Limb (tissue), 2 donors: Measurements from ENCODE around the gene TFEB.

ENCODE experiments used
- DNase-seq, 2 donors: peaks; one replicate each; pipeline ENCODE4 v3.0.0-alpha.2; 2016; ENCODE audit errors: extremely low spot score in 2 of 2

Gene TFEB

GRCh38 chr6:41739041-41739440, 3.6 kb upstream of the TFEB start:
- peak in 1 of 2 donors; percentile 18 for DNase-seq

- no peak for DNase-seq
Observed at GRCh38 chr6:41737591-41738130, 2.3 kb upstream of the TFEB start.

- peak in 1 of 2 donors; percentile 20 for DNase-seq
Observed at GRCh38 chr6:41736800-41737555, 1.6 kb upstream of the TFEB start.

- no peak for DNase-seq
Observed at GRCh38 chr6:41736186-41736733, 852 bp upstream of the TFEB start.

GRCh38 chr6:41734666-41735426, 562 bp downstream of the TFEB start:
- peak; percentile 76 to 88 for DNase-seq

GRCh38 chr6:41733707-41734665, 1.4 kb downstream of the TFEB start:
- peak; percentile 75 to 85 for DNase-seq

- DNase-seq = no peak
Observed at GRCh38 chr6:41733360-41733706, 2.1 kb downstream of the TFEB start.

- peak in 1 of 2 donors; percentile 32 for DNase-seq
Observed at GRCh38 chr6:41732591-41733359, 2.6 kb downstream of the TFEB start.

- DNase-seq = no peak
Observed at GRCh38 chr6:41732149-41732548, 3.3 kb downstream of the TFEB start.

- peak in 1 of 2 donors; percentile 12 for DNase-seq
Observed at GRCh38 chr6:41731561-41732086, 3.8 kb downstream of the TFEB start.

- peak in 1 of 2 donors; percentile 12 for DNase-seq
Observed at GRCh38 chr6:41730531-41731436, 4.6 kb downstream of the TFEB start.

GRCh38 chr6:41729624-41730023, 5.8 kb downstream of the TFEB start:
- peak in 1 of 2 donors; percentile 21 for DNase-seq

GRCh38 chr6:41728954-41729353, 6.5 kb downstream of the TFEB start:
- no peak for DNase-seq

GRCh38 chr6:41728073-41728936, 7.1 kb downstream of the TFEB start:
- DNase-seq = no peak

- no peak for DNase-seq
Observed at GRCh38 chr6:41727705-41728072, 7.7 kb downstream of the TFEB start.

- DNase-seq = no peak
Observed at GRCh38 chr6:41726876-41727275, 8.5 kb downstream of the TFEB start.

- no peak for DNase-seq
Observed at GRCh38 chr6:41724586-41725501, 10.6 kb downstream of the TFEB start.
